ENCODE results near the gene GOLT1A.

- TF ChIP-seq CTCF (IDR thresholded peaks at IDR 0.05) = no peak
- TF ChIP-seq POLR2A (IDR thresholded peaks at IDR 0.05) = no peak
Measured at GRCh38 chr1:204206121-204206520, 7.7 kb downstream of the GOLT1A start.
